Measurements from ENCODE around the gene MAD2L2.

The MAD2L2 gene

GRCh38 chr1:11722538-11722937 is 41.6 kb upstream of the MAD2L2 start:
- no peak for TF ChIP-seq CTCF (IDR thresholded peaks at IDR 0.05)

GRCh38 chr1:11721311-11721710 is 40.4 kb upstream of the MAD2L2 start:
- no peak for TF ChIP-seq CTCF (IDR thresholded peaks at IDR 0.05)

GRCh38 chr1:11720525-11720924 is 39.6 kb upstream of the MAD2L2 start:
- no peak for TF ChIP-seq CTCF (IDR thresholded peaks at IDR 0.05)

- TF ChIP-seq CTCF (IDR thresholded peaks at IDR 0.05) = peak; percentile 8; the same call in 1 of the 2 replicates
Observed at GRCh38 chr1:11720033-11720376, 39.1 kb upstream of the MAD2L2 start.

- TF ChIP-seq CTCF (IDR thresholded peaks at IDR 0.05) = peak; percentile 97
Observed at GRCh38 chr1:11719313-11720032, 38.5 kb upstream of the MAD2L2 start.

GRCh38 chr1:11714831-11715575 is 34.1 kb upstream of the MAD2L2 start:
- no peak for TF ChIP-seq CTCF (IDR thresholded peaks at IDR 0.05)

GRCh38 chr1:11713095-11713494 is 32.1 kb upstream of the MAD2L2 start:
- no peak for TF ChIP-seq CTCF (IDR thresholded peaks at IDR 0.05)
